ENCODE data around the gene CPED1. TPM values are rescaled to one million over a fixed set of nuclear protein-coding genes. Genes with fewer than 3 reads are reported as not detected.

The CPED1 gene
- total RNA-seq, 2 donors from 2014 or later, result 77.4 to 126 TPM

- Histone ChIP-seq H3K4me3 (peak overlapping the region; percentile 80), H3K27ac (peak overlapping the region; percentile 89 to 97), H3K27me3 (replicated peaks; ENCODE audit: insufficient read depth) (no peaks in the 10 kb centered on the region), H3K36me3 (peaks cover 8% of the 10 kb centered on the region), H3K4me1 (ENCODE audit: control insufficient read depth in 1 of 2, low read depth in 2 of 2) (peaks cover 8 to 11% of the 10 kb centered on the region in 2 donors), H3K9me3 (no peaks in the 10 kb centered on the region)
- no peak for TF ChIP-seq CTCF (IDR thresholded peaks at IDR 0.05)
- DNase-seq (ENCODE audit: low spot score) (no peak), ATAC-seq (ENCODE audit: insufficient number of reproducible peaks, low FRiP score, low read depth) (peak; percentile 9)
Observed at GRCh38 chr7:120951309-120951699, 37.2 kb upstream of the CPED1 start.

GRCh38 chr7:120951826-120952225 lies 36.7 kb upstream of the CPED1 start:
- TF ChIP-seq CTCF (IDR thresholded peaks at IDR 0.05), result no peak
- ATAC-seq (ENCODE audit: insufficient number of reproducible peaks, low FRiP score, low read depth), result no peak
- peaks cover 12% of the 10 kb centered on the region for H3K36me3 ChIP-seq
- no peak for DNase-seq (ENCODE audit: low spot score)
- H3K27ac ChIP-seq, result peak overlapping the region; percentile 89 to 97
- no peaks in the 10 kb centered on the region for H3K27me3 ChIP-seq (replicated peaks; ENCODE audit: insufficient read depth)
- H3K4me3 ChIP-seq, result peak overlapping the region; percentile 80
- peaks cover 8 to 11% of the 10 kb centered on the region in 2 donors for H3K4me1 ChIP-seq (ENCODE audit: control insufficient read depth in 1 of 2, low read depth in 2 of 2)
- no peaks in the 10 kb centered on the region for H3K9me3 ChIP-seq

- peaks cover 8 to 9% of the 10 kb centered on the region in 2 donors for H3K4me1 ChIP-seq (ENCODE audit: control insufficient read depth in 1 of 2, low read depth in 2 of 2)
- no peak overlapping the region for H3K4me3 ChIP-seq
- H3K27ac ChIP-seq, result no peak overlapping the region
- H3K9me3 ChIP-seq, result no peaks in the 10 kb centered on the region
- no peak for TF ChIP-seq CTCF (IDR thresholded peaks at IDR 0.05)
- DNase-seq (ENCODE audit: low spot score) (no peak), ATAC-seq (ENCODE audit: insufficient number of reproducible peaks, low FRiP score, low read depth) (no peak)
- peaks cover 15% of the 10 kb centered on the region for H3K36me3 ChIP-seq
- H3K27me3 ChIP-seq (replicated peaks; ENCODE audit: insufficient read depth), result no peaks in the 10 kb centered on the region
Observed at GRCh38 chr7:120955577-120956149, 32.8 kb upstream of the CPED1 start.

- no peak for ATAC-seq (ENCODE audit: insufficient number of reproducible peaks, low FRiP score, low read depth)
- Histone ChIP-seq H3K27ac (no peak overlapping the region), H3K36me3 (peaks cover 12% of the 10 kb centered on the region), H3K4me1 (ENCODE audit: control insufficient read depth in 1 of 2, low read depth in 2 of 2) (no peaks in the 10 kb centered on the region), H3K27me3 (replicated peaks; ENCODE audit: insufficient read depth) (no peaks in the 10 kb centered on the region), H3K9me3 (no peaks in the 10 kb centered on the region), H3K4me3 (no peak overlapping the region)
- DNase-seq (ENCODE audit: low spot score), result no peak
- TF ChIP-seq CTCF (IDR thresholded peaks at IDR 0.05), result no peak
Observed at GRCh38 chr7:120959929-120960484, 28.5 kb upstream of the CPED1 start.

DNA sequence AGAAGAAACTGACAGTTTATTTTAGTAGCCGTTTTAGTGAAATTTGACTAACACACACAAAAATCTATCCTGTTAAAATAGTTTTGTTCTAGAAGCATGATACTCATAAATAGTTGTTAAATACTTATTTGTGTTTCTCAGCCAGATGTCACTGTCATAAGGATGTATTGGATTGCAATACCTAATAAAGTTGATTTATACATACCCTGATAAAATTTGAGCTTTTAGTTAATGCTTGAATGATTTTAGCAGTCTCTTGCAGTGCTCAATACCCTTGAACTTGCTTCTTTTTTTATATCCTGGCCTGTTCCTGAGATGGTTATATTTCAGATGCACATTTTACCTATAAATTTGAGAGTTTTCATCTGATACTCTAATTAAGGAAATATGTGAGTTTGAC lies 27.8 kb upstream of the CPED1 start:
- Histone ChIP-seq H3K9me3 (no peaks in the 10 kb centered on the region), H3K36me3 (peaks cover 14% of the 10 kb centered on the region), H3K4me1 (ENCODE audit: control insufficient read depth in 1 of 2, low read depth in 2 of 2) (no peaks in the 10 kb centered on the region), H3K4me3 (no peak overlapping the region), H3K27me3 (replicated peaks; ENCODE audit: insufficient read depth) (no peaks in the 10 kb centered on the region), H3K27ac (no peak overlapping the region)
- DNase-seq (ENCODE audit: low spot score) (no peak), ATAC-seq (ENCODE audit: insufficient number of reproducible peaks, low FRiP score, low read depth) (no peak)
- no peak for TF ChIP-seq CTCF (IDR thresholded peaks at IDR 0.05)
